Endothelial cell of umbilical vein (primary cell): ENCODE data around the gene CXADR.

Source experiments
- CTCF ChIP-seq, 2 donors: IDR thresholded peaks; 1 replicate in 1 of 2; 2 replicates in 1 of 2; pipeline ENCODE4 v1.5.1; 2011; ENCODE audit warnings: low read length in 2 of 2, mild to moderate bottlenecking in 2 of 2, moderate library complexity in 2 of 2, control low read depth in 1 of 2, inconsistent platforms in 1 of 2, low read depth in 1 of 2; ENCODE audit not compliant: insufficient read depth in 1 of 2; ENCODE audit errors: extremely low read depth in 1 of 2
- EZH2 ChIP-seq: IDR thresholded peaks from 2 replicates; pipeline ENCODE4 v1.6.1; 2012; ENCODE audit warnings: borderline replicate concordance, low read depth, mild to moderate bottlenecking, moderate library complexity, low read length, inconsistent platforms; ENCODE audit not compliant: severe bottlenecking
- MAX ChIP-seq: IDR thresholded peaks from 2 replicates; pipeline ENCODE4 v1.6.1; 2011; ENCODE audit not compliant: insufficient read depth, insufficient read length
- POLR2A ChIP-seq: IDR thresholded peaks from 2 replicates; pipeline ENCODE4 v1.6.1; 2012; ENCODE audit warnings: low read depth, mild to moderate bottlenecking, control low read depth, low read length

- no peak for TF ChIP-seq CTCF (IDR thresholded peaks at IDR 0.05; ENCODE audit: extremely low read depth in 1 of 2, insufficient read depth in 1 of 2, low read depth in 1 of 2, low read length in 2 of 2)
- TF ChIP-seq MAX: no peak
- no peak for TF ChIP-seq POLR2A
- TF ChIP-seq EZH2: no peak
Measured at GRCh38 chr21:17497316-17497715, 15.5 kb upstream of the CXADR start.
